Cardiac fibroblast (primary cell): ENCODE results near the gene DNTT.

Experiments
- DNase-seq, 2 donors: peaks; one replicate each; pipeline versions ENCODE4 v3.0.0 to v3.0.0-alpha.2; 2010; ENCODE audit warnings: low read depth in 2 of 2
- H3K4me3 ChIP-seq, 2 donors: replicated peaks in 1 of 2; 1 replicate in 1 of 2; 2 replicates in 1 of 2; pipeline ENCODE4 v1.5.1; 2011; ENCODE audit warnings: low read depth in 2 of 2, low read length in 2 of 2, mild to moderate bottlenecking in 2 of 2, moderate library complexity in 1 of 2
- TF ChIP-seq, protein P1 (sequence below): IDR thresholded peaks from one replicate; pipeline ENCODE4 v1.5.1; 2011; ENCODE audit warnings: low read depth, mild to moderate bottlenecking, low read length, inconsistent platforms

The DNTT gene

DNA sequence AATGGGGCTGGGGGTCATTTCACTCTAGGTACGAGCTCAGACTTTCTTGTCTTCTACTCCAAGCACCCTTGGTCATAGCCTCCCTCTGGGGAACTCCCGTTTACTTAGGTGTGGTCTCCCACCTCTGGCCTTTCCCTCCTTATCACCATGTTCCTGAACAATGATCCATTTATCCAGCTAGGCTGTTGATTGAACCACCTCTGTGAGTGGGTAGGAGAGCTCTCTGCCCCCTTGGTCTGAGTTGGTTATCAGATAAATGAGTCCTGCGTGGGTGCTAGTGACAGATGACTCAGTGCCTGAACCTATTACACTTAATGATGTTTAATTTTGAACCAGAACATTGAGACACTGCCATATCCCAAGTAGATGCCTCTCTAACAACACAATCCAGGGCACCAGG lies 42.3 kb upstream of the DNTT start:
- TF ChIP-seq, protein P1, sequence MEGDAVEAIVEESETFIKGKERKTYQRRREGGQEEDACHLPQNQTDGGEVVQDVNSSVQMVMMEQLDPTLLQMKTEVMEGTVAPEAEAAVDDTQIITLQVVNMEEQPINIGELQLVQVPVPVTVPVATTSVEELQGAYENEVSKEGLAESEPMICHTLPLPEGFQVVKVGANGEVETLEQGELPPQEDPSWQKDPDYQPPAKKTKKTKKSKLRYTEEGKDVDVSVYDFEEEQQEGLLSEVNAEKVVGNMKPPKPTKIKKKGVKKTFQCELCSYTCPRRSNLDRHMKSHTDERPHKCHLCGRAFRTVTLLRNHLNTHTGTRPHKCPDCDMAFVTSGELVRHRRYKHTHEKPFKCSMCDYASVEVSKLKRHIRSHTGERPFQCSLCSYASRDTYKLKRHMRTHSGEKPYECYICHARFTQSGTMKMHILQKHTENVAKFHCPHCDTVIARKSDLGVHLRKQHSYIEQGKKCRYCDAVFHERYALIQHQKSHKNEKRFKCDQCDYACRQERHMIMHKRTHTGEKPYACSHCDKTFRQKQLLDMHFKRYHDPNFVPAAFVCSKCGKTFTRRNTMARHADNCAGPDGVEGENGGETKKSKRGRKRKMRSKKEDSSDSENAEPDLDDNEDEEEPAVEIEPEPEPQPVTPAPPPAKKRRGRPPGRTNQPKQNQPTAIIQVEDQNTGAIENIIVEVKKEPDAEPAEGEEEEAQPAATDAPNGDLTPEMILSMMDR: no peak
- H3K4me3 ChIP-seq: no peak overlapping the region
- no peak for DNase-seq

DNA sequence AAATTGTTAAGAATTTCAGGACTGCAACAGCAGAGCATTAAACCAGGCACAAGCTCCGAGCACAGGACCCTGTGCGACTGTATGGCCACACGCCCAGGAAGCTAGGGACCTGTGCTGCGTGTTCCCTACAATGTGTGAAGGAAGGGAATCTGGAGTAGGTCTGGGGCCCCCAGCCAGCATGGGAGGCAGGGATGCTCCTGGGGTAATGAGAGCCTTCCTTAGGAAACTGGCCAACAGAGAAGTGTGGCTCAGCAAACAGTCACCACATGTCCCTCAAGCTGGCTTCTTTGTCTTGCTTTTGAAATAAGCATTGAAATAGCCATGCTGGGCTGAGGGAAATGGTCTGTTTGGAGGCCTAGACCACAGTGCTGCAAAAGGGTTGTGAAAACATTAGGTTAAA lies 41.1 kb upstream of the DNTT start:
- TF ChIP-seq, protein P1: no peak
- no peak for DNase-seq
- no peak overlapping the region for H3K4me3 ChIP-seq

GRCh38 chr10:96263669-96264068 lies 40.6 kb upstream of the DNTT start:
- no peak overlapping the region for H3K4me3 ChIP-seq
- no peak for DNase-seq
- TF ChIP-seq, protein P1: no peak

- DNase-seq: no peak
- TF ChIP-seq, protein P1: no peak
- H3K4me3 ChIP-seq: no peak overlapping the region
Observed at GRCh38 chr10:96264938-96265337, 39.3 kb upstream of the DNTT start.

DNA sequence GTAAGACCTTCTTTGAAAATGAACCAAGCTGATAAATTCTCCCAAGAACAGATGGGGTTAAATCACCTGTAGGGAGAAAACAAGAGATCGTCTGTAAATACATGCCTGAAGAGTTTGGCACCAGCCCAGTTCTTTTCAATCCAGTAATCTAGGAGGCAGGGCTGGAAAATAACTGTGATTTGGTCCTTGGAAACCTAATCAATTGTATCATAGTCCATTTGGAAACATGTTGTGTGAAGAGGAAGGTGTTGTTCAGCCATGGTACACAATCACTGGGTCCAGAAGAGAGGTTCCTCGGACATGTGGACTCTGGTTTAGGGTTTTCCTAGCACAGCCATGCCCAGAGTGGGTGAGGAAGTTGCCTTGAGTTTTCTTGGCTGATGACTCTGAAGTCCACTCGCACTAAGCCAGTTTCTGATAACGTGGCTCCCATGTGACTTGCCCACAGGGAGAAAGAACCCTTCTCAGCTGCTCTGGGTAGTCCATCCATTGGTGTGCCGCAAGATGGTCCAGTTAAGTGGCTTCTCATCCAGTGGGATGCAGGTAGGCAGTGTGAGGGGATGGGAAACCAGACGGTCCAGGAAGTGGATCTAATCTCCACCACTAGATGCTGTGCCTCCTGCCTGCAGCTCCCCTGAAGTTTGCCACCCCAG lies 38.0 kb upstream of the DNTT start:
- no peak overlapping the region for H3K4me3 ChIP-seq
- DNase-seq: no peak
- TF ChIP-seq, protein P1: no peak

DNA sequence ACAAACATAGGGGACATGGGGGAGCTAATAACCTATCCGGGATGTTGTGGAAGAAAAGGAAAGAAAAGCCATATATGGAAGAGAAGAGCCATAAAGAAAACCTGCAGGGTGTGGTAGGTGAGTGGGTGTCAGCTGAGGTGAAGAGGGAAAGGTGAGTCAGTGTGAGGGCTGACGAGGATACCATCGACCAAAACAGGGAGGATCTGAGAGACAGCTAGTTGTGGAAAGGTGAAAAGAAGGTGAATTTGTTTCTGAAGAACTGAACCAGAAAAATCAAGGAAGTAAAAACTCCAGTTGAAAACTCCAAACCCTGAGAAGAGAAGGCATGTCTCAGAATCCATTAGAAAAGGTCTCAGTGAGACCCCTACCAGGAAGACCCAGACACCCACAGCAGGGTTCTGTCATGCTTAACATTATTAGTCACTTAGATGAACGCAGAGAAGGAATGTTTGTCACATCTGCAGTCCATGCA lies 37.0 kb upstream of the DNTT start:
- no peak for DNase-seq
- no peak overlapping the region for H3K4me3 ChIP-seq
- TF ChIP-seq, protein P1: no peak
